SK-N-SH (cell line): ENCODE data around the gene ZFYVE9.

ENCODE experiments used
- CTCF ChIP-seq: fragments of 200-600 bp; sonication (generic); IDR thresholded peaks from 2 replicates; pipeline ENCODE4 v1.6.1; 2017; ENCODE audit warnings: antibody characterized with exemption, mild to moderate bottlenecking, moderate library complexity
- EP300 ChIP-seq, 2 experiments: IDR thresholded peaks; 2 replicates each; pipeline versions ENCODE4 v1.4.0 to v1.6.1; 2012; ENCODE audit warnings: borderline replicate concordance in 1 of 2, low read depth in 1 of 2, low read length in 1 of 2
- POLR2AphosphoS5 ChIP-seq: IDR thresholded peaks from 2 replicates; pipeline ENCODE4 v1.6.1; 2012; ENCODE audit warnings: low read depth, low read length
- REST ChIP-seq: IDR thresholded peaks from 2 replicates; pipeline ENCODE4 v1.6.1; 2012; ENCODE audit warnings: mild to moderate bottlenecking, low read depth, low read length, moderate library complexity
- TAF1 ChIP-seq: IDR thresholded peaks from 2 replicates; pipeline ENCODE4 v1.6.1; 2012; ENCODE audit warnings: low read depth, mild to moderate bottlenecking, low read length, moderate library complexity, borderline replicate concordance

- TF ChIP-seq CTCF: no peak
- TF ChIP-seq POLR2AphosphoS5: no peak
- TF ChIP-seq EP300 (IDR thresholded peaks at IDR 0.05; ENCODE audit: borderline replicate concordance in 1 of 2, low read depth in 1 of 2, low read length in 1 of 2): no peak
- no peak for TF ChIP-seq TAF1
- no peak for TF ChIP-seq REST
Measured at GRCh38 chr1:52264530-52265115, 122.7 kb downstream of the ZFYVE9 start.
